NOMO-1 (cell line): ENCODE measurements around the gene TRHDE.

Experiments used
- DNase-seq, 2 experiments: peaks; one replicate each; lab custom pipeline; 2025; ENCODE audit not compliant: unreplicated experiment in 2 of 2; lab: John Stamatoyannopoulos, UW

Gene TRHDE

GRCh38 chr12:72273851-72274351, 1.7 kb downstream of the TRHDE start:
- no peak for DNase-seq

- peak; percentile 57 to 89 for DNase-seq
These were observed 2.8 kb downstream of the TRHDE start for GRCh38 chr12:72274931-72275330.

GRCh38 chr12:72275526-72275925, 3.4 kb downstream of the TRHDE start:
- DNase-seq: no peak

GRCh38 chr12:72276181-72276805, 4.1 kb downstream of the TRHDE start:
- DNase-seq: peak in 1 of 2 experiments; percentile 46

- DNase-seq: no peak
These were observed 5.2 kb downstream of the TRHDE start for GRCh38 chr12:72277415-72277814.

GRCh38 chr12:72278894-72279293, 6.7 kb downstream of the TRHDE start:
- no peak for DNase-seq

- DNase-seq: no peak
These were observed 9.0 kb downstream of the TRHDE start for GRCh38 chr12:72281126-72281525.

GRCh38 chr12:72282721-72283120, 10.6 kb downstream of the TRHDE start:
- DNase-seq: no peak

GRCh38 chr12:72285861-72286260, 13.7 kb downstream of the TRHDE start:
- no peak for DNase-seq

- no peak for DNase-seq
These were observed 14.4 kb downstream of the TRHDE start for GRCh38 chr12:72286526-72286925.

- no peak for DNase-seq
These were observed 16.3 kb downstream of the TRHDE start for GRCh38 chr12:72288436-72288835.

GRCh38 chr12:72288911-72289310, 16.7 kb downstream of the TRHDE start:
- no peak for DNase-seq

- DNase-seq: no peak
These were observed 17.5 kb downstream of the TRHDE start for GRCh38 chr12:72289633-72290032.

GRCh38 chr12:72291175-72291574, 19.0 kb downstream of the TRHDE start:
- no peak for DNase-seq

- DNase-seq: no peak
These were observed 21.5 kb downstream of the TRHDE start for GRCh38 chr12:72293701-72294100.

GRCh38 chr12:72295101-72295500, 22.9 kb downstream of the TRHDE start:
- DNase-seq: no peak

GRCh38 chr12:72295744-72296143, 23.6 kb downstream of the TRHDE start:
- no peak for DNase-seq

GRCh38 chr12:72296389-72296788, 24.2 kb downstream of the TRHDE start:
- DNase-seq: no peak

- DNase-seq: no peak
These were observed 25.5 kb downstream of the TRHDE start for GRCh38 chr12:72297666-72298065.

GRCh38 chr12:72300728-72301127, 28.6 kb downstream of the TRHDE start:
- no peak for DNase-seq

GRCh38 chr12:72304751-72305150, 32.6 kb downstream of the TRHDE start:
- DNase-seq: no peak

- DNase-seq: no peak
These were observed 35.1 kb downstream of the TRHDE start for GRCh38 chr12:72307229-72307628.

- no peak for DNase-seq
These were observed 39.8 kb downstream of the TRHDE start for GRCh38 chr12:72311946-72312345.
